Pancreas (tissue), 10 donors: Measurements from ENCODE around the gene COMMD1. TPM values are rescaled to one million over a fixed set of nuclear protein-coding genes. Genes with fewer than 3 reads are reported as not detected.
"Not testable (repeated sequence)": the region's sequence is repeated elsewhere in the genome, so short reads cannot be mapped to it uniquely, and the experiment has no call there.

Experiments used
- ATAC-seq, 4 donors: fragments of 200-7000 bp; cut with Tn5 transposase; one replicate each; pipeline versions ENCODE4 v1.8.0 to v1.9.1; 2020; ENCODE audit warnings: mild to moderate bottlenecking in 4 of 4, moderate library complexity in 4 of 4
- DNase-seq, 6 donors: peaks; one replicate each; pipeline ENCODE4 v3.0.0-alpha.2; 2020
- FAIRE-seq: peaks from 2 replicates; lab custom pipeline; 2012; peaks lifted over from hg19 to GRCh38; lab: Jason Lieb, UNC
- H3K27ac ChIP-seq, 4 donors: fragments of 200-600 bp; sonication (generic); 1 replicate in 3 of 4; 2 replicates in 1 of 4; pipeline versions ENCODE4 v1.5.0 to v1.8.0; 2020
- H3K27me3 ChIP-seq, 4 donors: fragments of 200-600 bp; one replicate each; pipeline ENCODE4 v1.8.0; 2021
- H3K36me3 ChIP-seq, 3 donors: fragments of 200-600 bp; sonication (generic) in 1 of 3; one replicate each; pipeline versions ENCODE4 v1.5.0 to v1.8.0; 2020 to 2021
- H3K4me1 ChIP-seq, 3 donors: fragments of 200-600 bp; one replicate each; pipeline ENCODE4 v1.8.0; 2021
- H3K4me3 ChIP-seq, 4 donors: fragments of 200-600 bp; sonication (generic) in 2 of 4; one replicate each; pipeline versions ENCODE4 v1.5.0 to v1.8.0; 2020 to 2021
- H3K9me3 ChIP-seq, 4 donors: fragments of 200-600 bp; one replicate each; pipeline ENCODE4 v1.8.0; 2021
- WGBS, 2 donors: extraction: QIAGEN DNeasy Blood & Tissue Kit; methylation state at CpG; one replicate each; pipeline ENCODE4 v1.1.7; 2013; 5-methylcytosine and 5-hydroxymethylcytosine counted together
- intact Hi-C, 3 donors: fragments of 100-400 bp; cut with DNase I; formaldehyde crosslinking; loops; one replicate each; pipeline versions ENCODE4 v1.11.1 to v1.14.2; 2022
- polyA plus RNA-seq, 2 donors: library from polyadenylated mRNA; stranded (reverse); fragments of 200-250 nt; gene quantifications; one replicate each; pipeline ENCODE4 v1.2.3, GENCODE V29; 2013
- total RNA-seq, 6 donors: library from RNA; stranded (reverse); fragmentation: NEBNext Ultra II Directional in 4 of 6; extraction: Animal tissue kit (Norgen Biotek cat#: 25700) in 4 of 6; gene quantifications; one replicate each; pipeline versions ENCODE4 v1.2.1 to v1.2.4, GENCODE V29; 2021 to 2023
- TF ChIP-seq, protein P1 (sequence below), 4 donors: fragments of 200-600 bp; sonication (generic) in 3 of 4; IDR thresholded peaks; one replicate each; pipeline versions ENCODE4 v1.5.0 to v1.8.0; 2021; ENCODE audit warnings: antibody characterized with exemption in 4 of 4
- donor health status: healthy with polysubstance abuse.
- donor health status: DM: no; HTN: no; CAD: no; lungs with moderate emphysema.
- donor health status: DM: no; HTN: no; CAD: no.
- donor health status: control.
- donor health status: control.
- donor health status: Bipolar disorder and iron deficiency.
- donor health status: DM: yes; HTN: yes; CAD: no.
- donor health status: DM: no; HTN: no; CAD: no.
- donor health status: DM: no; HTN: no; CAD: no.
- donor health status: DM: yes; HTN: yes; CAD: no.

COMMD1 gene
- total and polyA plus RNA-seq, 8 donors: 9.3 to 27.0 (median 15.8) TPM

DNA sequence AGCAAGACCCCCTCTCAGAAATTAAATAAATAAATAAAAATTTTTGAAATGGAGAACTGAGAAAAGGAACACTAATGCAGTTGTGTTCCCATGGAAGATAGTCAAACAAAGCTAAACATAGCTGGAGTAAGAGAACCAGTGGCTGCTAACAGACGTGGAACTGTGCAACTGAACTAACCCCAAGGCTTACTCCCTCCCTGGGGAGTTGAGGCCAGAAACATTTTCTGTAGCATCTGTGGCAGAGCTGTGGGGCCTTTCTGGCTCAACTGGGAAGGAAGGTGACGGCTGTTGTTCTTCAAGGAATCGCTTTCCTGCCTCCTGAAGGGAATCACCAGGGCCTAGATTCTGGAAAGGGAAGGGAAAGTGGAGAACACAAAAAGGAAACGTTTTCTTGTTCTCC, 236.6 kb downstream of the COMMD1 start:
- Histone ChIP-seq H3K9me3 (no peaks in the 10 kb centered on the region), H3K4me1 (no peaks in the 10 kb centered on the region), H3K27me3 (no peaks in the 10 kb centered on the region), H3K27ac (no peak overlapping the region), H3K36me3 (no peaks in the 10 kb centered on the region), H3K4me3 (no peak overlapping the region)
- TF ChIP-seq, protein P1, sequence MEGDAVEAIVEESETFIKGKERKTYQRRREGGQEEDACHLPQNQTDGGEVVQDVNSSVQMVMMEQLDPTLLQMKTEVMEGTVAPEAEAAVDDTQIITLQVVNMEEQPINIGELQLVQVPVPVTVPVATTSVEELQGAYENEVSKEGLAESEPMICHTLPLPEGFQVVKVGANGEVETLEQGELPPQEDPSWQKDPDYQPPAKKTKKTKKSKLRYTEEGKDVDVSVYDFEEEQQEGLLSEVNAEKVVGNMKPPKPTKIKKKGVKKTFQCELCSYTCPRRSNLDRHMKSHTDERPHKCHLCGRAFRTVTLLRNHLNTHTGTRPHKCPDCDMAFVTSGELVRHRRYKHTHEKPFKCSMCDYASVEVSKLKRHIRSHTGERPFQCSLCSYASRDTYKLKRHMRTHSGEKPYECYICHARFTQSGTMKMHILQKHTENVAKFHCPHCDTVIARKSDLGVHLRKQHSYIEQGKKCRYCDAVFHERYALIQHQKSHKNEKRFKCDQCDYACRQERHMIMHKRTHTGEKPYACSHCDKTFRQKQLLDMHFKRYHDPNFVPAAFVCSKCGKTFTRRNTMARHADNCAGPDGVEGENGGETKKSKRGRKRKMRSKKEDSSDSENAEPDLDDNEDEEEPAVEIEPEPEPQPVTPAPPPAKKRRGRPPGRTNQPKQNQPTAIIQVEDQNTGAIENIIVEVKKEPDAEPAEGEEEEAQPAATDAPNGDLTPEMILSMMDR (IDR thresholded peaks at IDR 0.05): no peak
- intact Hi-C loops: no loop called here
- 82 to 88% methylated on average over 4 of the region's 4 CpGs for WGBS, 2 donors
- FAIRE-seq: no peak
- DNase-seq: no peak
- ATAC-seq: no peak

GRCh38 chr2:62143696-62144095, 238.2 kb downstream of the COMMD1 start:
- Histone ChIP-seq H3K4me1 (no peaks in the 10 kb centered on the region), H3K27ac (no peak overlapping the region), H3K27me3 (no peaks in the 10 kb centered on the region), H3K36me3 (no peaks in the 10 kb centered on the region), H3K4me3 (no peak overlapping the region), H3K9me3 (no peaks in the 10 kb centered on the region)
- TF ChIP-seq, protein P1 (IDR thresholded peaks at IDR 0.05): no peak
- no peak for ATAC-seq
- no peak for FAIRE-seq
- intact Hi-C loops: no loop called here
- DNase-seq: no peak

DNA sequence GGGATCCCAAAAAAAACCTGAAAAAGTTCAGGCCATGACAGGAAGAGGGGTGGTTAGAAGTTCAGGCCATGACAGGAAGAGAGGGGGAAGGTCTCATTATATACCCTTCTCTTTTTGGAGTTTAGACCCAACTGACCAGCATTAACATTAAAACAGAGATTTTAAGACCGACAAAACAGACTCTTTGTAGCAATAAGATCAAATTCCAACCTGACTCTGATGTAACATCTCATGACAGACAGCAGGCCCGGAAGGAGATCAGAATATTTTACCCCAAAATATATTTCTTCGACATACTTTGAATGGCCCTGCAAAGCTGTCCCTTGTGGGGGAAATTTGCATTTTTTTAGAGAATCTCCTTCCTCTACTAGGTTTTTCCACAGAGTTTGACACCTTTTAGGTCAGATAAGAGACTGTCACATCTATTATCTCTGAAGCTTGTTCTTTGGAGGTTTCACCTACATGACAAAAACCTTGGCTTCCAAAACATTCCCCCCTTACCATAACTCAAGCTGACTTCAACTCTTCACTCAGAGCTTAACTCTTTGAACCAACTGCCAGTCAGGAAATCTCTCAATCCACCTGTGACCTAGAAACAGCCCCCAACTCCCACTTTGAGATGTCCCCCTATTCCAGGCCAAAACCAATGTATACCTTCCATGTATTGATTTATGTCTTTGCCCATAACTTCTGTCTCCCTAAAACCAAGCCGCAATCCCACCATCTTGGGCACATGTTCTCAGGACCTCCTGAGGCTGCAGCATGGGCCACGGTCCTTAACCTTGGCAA, 239.4 kb downstream of the COMMD1 start:
- intact Hi-C loops: no loop called here
- H3K36me3 ChIP-seq: no peaks in the 10 kb centered on the region
- FAIRE-seq (no peak), DNase-seq (no peak), ATAC-seq (no peak)
- WGBS, 2 donors: 92 to 96% methylated on average over 5 of the region's 5 CpGs
- no peak overlapping the region for H3K4me3 ChIP-seq
- no peaks in the 10 kb centered on the region for H3K9me3 ChIP-seq
- no peaks in the 10 kb centered on the region for H3K4me1 ChIP-seq
- TF ChIP-seq, protein P1 (IDR thresholded peaks at IDR 0.05): no peak
- no peak overlapping the region for H3K27ac ChIP-seq
- H3K27me3 ChIP-seq: no peaks in the 10 kb centered on the region

- FAIRE-seq (no peak), DNase-seq (no peak), ATAC-seq (no peak)
- no peaks in the 10 kb centered on the region for H3K27me3 ChIP-seq
- no peaks in the 10 kb centered on the region for H3K4me1 ChIP-seq
- H3K4me3 ChIP-seq: no peak overlapping the region
- WGBS, 2 donors: 87 to 88% methylated on average over 5 of the region's 5 CpGs
- H3K36me3 ChIP-seq: no peaks in the 10 kb centered on the region
- TF ChIP-seq, protein P1 (IDR thresholded peaks at IDR 0.05): no peak
- H3K27ac ChIP-seq: no peak overlapping the region
- no peaks in the 10 kb centered on the region for H3K9me3 ChIP-seq
- intact Hi-C loops: no loop called here
These were observed 240.1 kb downstream of the COMMD1 start for GRCh38 chr2:62145478-62146100.

- WGBS, 2 donors: 92 to 96% methylated on average over 7 of the region's 7 CpGs
- H3K27me3 ChIP-seq, intact Hi-C loops, FAIRE-seq, DNase-seq, H3K4me1 ChIP-seq, H3K9me3 ChIP-seq, H3K4me3 ChIP-seq, H3K27ac ChIP-seq, ATAC-seq, H3K36me3 ChIP-seq: not testable (repeated sequence)
These were observed 241.3 kb downstream of the COMMD1 start for GRCh38 chr2:62146790-62147189.
